ENCODE data around the gene OSBPL9. TPM values are rescaled to one million over a fixed set of nuclear protein-coding genes. Genes with fewer than 3 reads are reported as not detected.
A peak's percentile ranks its signal among the peaks of the same experiment; 100 is the strongest.

The OSBPL9 gene
- total and polyA plus RNA-seq, 9 of the 15 experiments (the other 6 are each of a cell fraction or from before 2014, with no cell fraction given), result 43.9 to 217 (median 170) TPM

- BruUV-seq (replicated peaks), result no TSS peak
- Histone ChIP-seq H2AFZ (ENCODE audit: low read depth, low read length) (no peak overlapping the region), H4K20me1 (replicated peaks; ENCODE audit: control insufficient read depth, insufficient read depth, low read length) (no peaks in the 10 kb centered on the region), H3K9ac (ENCODE audit: insufficient read depth in 1 of 2, low read depth in 2 of 2, low read length in 2 of 2) (no peak overlapping the region), H3K9me1 (ENCODE audit: control insufficient read depth, insufficient read depth, low read length) (no peaks in the 10 kb centered on the region), H3K4me3 (no peak overlapping the region), H3K79me2 (ENCODE audit: control insufficient read depth, insufficient read depth, low read length) (peaks cover 4% of the 10 kb centered on the region; the same call in 1 of the 3 replicates), H3K4me2 (ENCODE audit: insufficient read depth, low read length) (no peak overlapping the region), H3K36me3 (ENCODE audit: control insufficient read depth, insufficient read depth, low read length) (peaks cover 69% of the 10 kb centered on the region), H3K4me1 (replicated peaks in 1 of 2; ENCODE audit: control insufficient read depth in 2 of 2, insufficient read depth in 2 of 2, low read length in 2 of 2) (peaks cover 0 to 3% of the 10 kb centered on the region in 2 experiments; a peak in 2 of 5 replicates), H3K27ac (ENCODE audit: extremely low read depth, low read depth, low read length) (no peak overlapping the region), H3K27me3 (ENCODE audit: control insufficient read depth in 2 of 2, insufficient read depth in 2 of 2, low read length in 2 of 2) (no peaks in the 10 kb centered on the region), H3K9me3 (replicated peaks; ENCODE audit: control insufficient read depth, insufficient read depth, low read depth, low read length) (no peaks in the 10 kb centered on the region)
- DNase-seq (ENCODE audit: extremely low read depth in 1 of 4, low spot score in 3 of 4) (no peak), FAIRE-seq (no peak), ATAC-seq (no peak)
- POLR2A ChIA-PET, result interaction anchor here (0.6 to 1.4 kb wide), 2 partner anchors 8 to 114 kb away, joined by 3 read pairs; no protein-coding TSS in a partner anchor
- CTCF ChIA-PET (ENCODE audit: low intra/inter-chr PET ratio), result no interaction called here
- intact Hi-C loops (cut with micrococcal nuclease), result no loop called here
- 84% methylated on average over 4 of the region's 4 CpGs for WGBS (ENCODE audit: insufficient coverage, low coverage, missing lambda C conversion rate)
- in situ Hi-C loops (cut with MboI), result no loop called here
- peak; percentile 51; the same call in 1 of the 2 replicates for TF ChIP-seq ILK (tag; IDR thresholded peaks at IDR 0.05; ENCODE audit: borderline replicate concordance, low read depth)
- TF ChIP-seq IRF9 (tag; IDR thresholded peaks at IDR 0.05), result peak; percentile 79
- TF ChIP-seq TOE1 (IDR thresholded peaks at IDR 0.05; ENCODE audit: borderline replicate concordance), result no peak
- no peak for TF ChIP-seq TOE1 (CRISPR knock-in tag; IDR thresholded peaks at IDR 0.05; ENCODE audit: borderline replicate concordance, low read depth)
- TF ChIP-seq NRF1 (conservative IDR thresholded peaks at IDR 0.05 in 1 of 2, IDR thresholded peaks at IDR 0.05 in 1 of 2), result no peak
- peak; percentile 75 for TF ChIP-seq ZNF311 (CRISPR knock-in tag; IDR thresholded peaks at IDR 0.05)
- no peak for TF ChIP-seq ZNF384 (IDR thresholded peaks at IDR 0.05; ENCODE audit: low read depth, low read length)
- peak; percentile 95 for TF ChIP-seq ZNF592 (IDR thresholded peaks at IDR 0.05)
- peak; percentile 58; the same call in 1 of the 2 replicates for TF ChIP-seq BACH1 (tag; IDR thresholded peaks at IDR 0.05)
- TF ChIP-seq MECOM (CRISPR knock-in tag; IDR thresholded peaks at IDR 0.05), result 0 out of 2 replicates have a peak, but pooled peaks have one; percentile 43
- TF ChIP-seq KLF6 (CRISPR knock-in tag; IDR thresholded peaks at IDR 0.05; ENCODE audit: borderline replicate concordance), result peak; percentile 54; the same call in 1 of the 2 replicates
- TF ChIP-seq SETDB1 (IDR thresholded peaks at IDR 0.05; ENCODE audit: low read length), result no peak
- TF ChIP-seq AFF1 (IDR thresholded peaks at IDR 0.05; ENCODE audit: low read depth in 1 of 2, partially characterized antibody in 2 of 2), result no peak
These were observed 141.4 kb downstream of the OSBPL9 start for GRCh38 chr1:51758310-51758709.
